GM23248 (cell line): ENCODE data around the gene LRWD1.

Experiments used
- EZH2 ChIP-seq: fragments of 200-600 bp; sonication (generic); IDR thresholded peaks from 2 replicates; pipeline ENCODE4 v1.6.1; 2018; ENCODE audit warnings: antibody characterized with exemption, mild to moderate bottlenecking; ENCODE audit not compliant: insufficient read depth, poor library complexity, severe bottlenecking
- EZH2phosphoT487 ChIP-seq: fragments of 200-600 bp; sonication (generic); IDR thresholded peaks from 2 replicates; pipeline ENCODE4 v1.6.1; 2018; ENCODE audit warnings: antibody characterized with exemption, moderate library complexity, mild to moderate bottlenecking, low read depth; ENCODE audit not compliant: insufficient read depth

DNA sequence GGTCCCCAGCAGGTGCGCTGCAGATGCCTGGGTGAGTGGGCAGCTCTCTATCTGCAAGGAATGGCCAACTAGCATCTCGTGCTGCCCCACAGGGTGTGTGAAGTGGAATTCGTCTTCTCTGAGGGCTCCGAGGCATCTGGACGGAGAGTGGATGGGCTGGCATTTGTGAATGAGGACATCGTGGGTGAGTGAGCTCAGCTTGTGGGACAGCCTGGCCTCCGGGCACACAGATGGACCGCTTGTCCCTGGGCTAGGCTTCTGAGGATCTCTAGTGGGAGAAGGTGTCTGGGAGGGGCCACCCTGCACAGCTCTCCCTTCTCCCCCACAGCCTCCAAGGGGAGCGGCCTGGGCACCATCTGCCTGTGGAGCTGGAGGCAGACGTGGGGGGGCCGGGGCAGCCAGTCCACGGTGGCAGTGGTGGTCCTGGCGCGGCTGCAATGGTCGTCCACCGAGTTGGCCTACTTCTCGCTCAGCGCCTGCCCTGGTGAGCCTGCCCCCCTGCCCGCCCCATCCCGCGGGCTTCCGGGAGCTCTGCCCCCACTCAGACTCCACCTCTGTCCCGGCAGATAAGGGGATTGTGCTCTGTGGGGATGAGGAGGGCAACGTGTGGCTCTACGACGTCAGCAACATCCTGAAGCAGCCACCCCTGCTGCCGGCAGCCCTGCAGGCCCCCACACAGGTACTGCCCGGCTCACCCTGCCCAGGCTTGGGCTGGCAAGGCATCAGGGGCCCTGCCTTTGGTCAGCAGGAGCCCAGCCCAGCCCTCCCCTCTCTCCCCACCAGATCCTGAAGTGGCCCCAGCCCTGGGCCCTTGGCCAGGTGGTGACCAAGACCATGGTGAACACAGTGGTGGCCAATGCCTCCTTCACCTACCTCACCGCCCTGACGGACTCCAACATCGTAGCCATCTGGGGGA lies 7.6 kb downstream of the LRWD1 start:
- TF ChIP-seq EZH2phosphoT487 (no peak), EZH2 (no peak)
